ENCODE results near the gene TPM3. TPM values are rescaled to one million over a fixed set of nuclear protein-coding genes. Genes with fewer than 3 reads are reported as not detected.

The TPM3 gene
- total RNA-seq, 4 donors from 2014 or later, result 156 to 192 (median 181) TPM

DNA sequence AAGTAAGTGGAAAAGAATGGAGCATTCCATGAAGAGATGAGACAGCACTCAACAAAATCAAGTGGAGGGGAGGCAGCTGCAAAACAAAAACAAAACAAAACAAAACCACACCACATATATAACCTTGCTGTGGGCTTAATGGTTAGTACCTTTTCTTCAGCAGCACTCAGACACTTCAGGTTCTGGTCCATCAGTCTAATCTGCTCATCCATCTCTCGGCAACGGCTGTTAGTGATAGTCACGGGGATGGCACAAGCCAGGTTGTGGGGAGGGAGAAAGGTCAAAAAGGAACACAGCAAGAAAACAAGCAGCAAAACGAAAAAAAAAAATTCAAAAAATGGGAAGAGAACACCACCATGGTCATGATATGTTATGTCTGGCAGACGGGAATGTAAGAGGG, 20.0 kb downstream of the TPM3 start:
- TF ChIP-seq, protein P1, sequence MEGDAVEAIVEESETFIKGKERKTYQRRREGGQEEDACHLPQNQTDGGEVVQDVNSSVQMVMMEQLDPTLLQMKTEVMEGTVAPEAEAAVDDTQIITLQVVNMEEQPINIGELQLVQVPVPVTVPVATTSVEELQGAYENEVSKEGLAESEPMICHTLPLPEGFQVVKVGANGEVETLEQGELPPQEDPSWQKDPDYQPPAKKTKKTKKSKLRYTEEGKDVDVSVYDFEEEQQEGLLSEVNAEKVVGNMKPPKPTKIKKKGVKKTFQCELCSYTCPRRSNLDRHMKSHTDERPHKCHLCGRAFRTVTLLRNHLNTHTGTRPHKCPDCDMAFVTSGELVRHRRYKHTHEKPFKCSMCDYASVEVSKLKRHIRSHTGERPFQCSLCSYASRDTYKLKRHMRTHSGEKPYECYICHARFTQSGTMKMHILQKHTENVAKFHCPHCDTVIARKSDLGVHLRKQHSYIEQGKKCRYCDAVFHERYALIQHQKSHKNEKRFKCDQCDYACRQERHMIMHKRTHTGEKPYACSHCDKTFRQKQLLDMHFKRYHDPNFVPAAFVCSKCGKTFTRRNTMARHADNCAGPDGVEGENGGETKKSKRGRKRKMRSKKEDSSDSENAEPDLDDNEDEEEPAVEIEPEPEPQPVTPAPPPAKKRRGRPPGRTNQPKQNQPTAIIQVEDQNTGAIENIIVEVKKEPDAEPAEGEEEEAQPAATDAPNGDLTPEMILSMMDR (IDR thresholded peaks at IDR 0.05), result no peak
- no peak for TF ChIP-seq POLR2AphosphoS5 (IDR thresholded peaks at IDR 0.05)
- TF ChIP-seq POLR2A (IDR thresholded peaks at IDR 0.05), result no peak
- no peak for TF ChIP-seq EP300 (IDR thresholded peaks at IDR 0.05)
- Histone ChIP-seq H3K9me3 (no peaks in the 10 kb centered on the region), H3K27ac (no peak overlapping the region), H3K4me1 (peaks cover 11% of the 10 kb centered on the region), H3K36me3 (peaks cover 79% of the 10 kb centered on the region), H3K27me3 (no peaks in the 10 kb centered on the region), H3K4me3 (no peak overlapping the region)
- 90% methylated on average over 5 of the region's 5 CpGs for WGBS
- no peak for DNase-seq (ENCODE audit: low spot score in 2 of 2)

- Histone ChIP-seq H3K27me3 (no peaks in the 10 kb centered on the region), H3K36me3 (peaks cover 85% of the 10 kb centered on the region), H3K27ac (no peak overlapping the region), H3K9me3 (no peaks in the 10 kb centered on the region), H3K4me3 (no peak overlapping the region), H3K4me1 (peaks cover 5% of the 10 kb centered on the region)
- WGBS, result 92% methylated on average over 4 of the region's 4 CpGs
- TF ChIP-seq EP300 (IDR thresholded peaks at IDR 0.05) (no peak), POLR2A (IDR thresholded peaks at IDR 0.05) (no peak), POLR2AphosphoS5 (IDR thresholded peaks at IDR 0.05) (no peak)
- TF ChIP-seq, protein P1 (IDR thresholded peaks at IDR 0.05), result no peak
- DNase-seq (ENCODE audit: low spot score in 2 of 2), result no peak
Measured at GRCh38 chr1:154171223-154171583, 20.7 kb downstream of the TPM3 start.

GRCh38 chr1:154170547-154171222, 21.2 kb downstream of the TPM3 start:
- H3K9me3 ChIP-seq, result no peaks in the 10 kb centered on the region
- H3K27ac ChIP-seq, result no peak overlapping the region
- H3K4me1 ChIP-seq, result no peaks in the 10 kb centered on the region
- no peak for DNase-seq (ENCODE audit: low spot score in 2 of 2)
- no peak overlapping the region for H3K4me3 ChIP-seq
- no peaks in the 10 kb centered on the region for H3K27me3 ChIP-seq
- TF ChIP-seq POLR2A (IDR thresholded peaks at IDR 0.05), result no peak
- TF ChIP-seq EP300 (IDR thresholded peaks at IDR 0.05), result no peak
- TF ChIP-seq, protein P1 (IDR thresholded peaks at IDR 0.05), result no peak
- no peak for TF ChIP-seq POLR2AphosphoS5 (IDR thresholded peaks at IDR 0.05)
- peaks cover 91% of the 10 kb centered on the region for H3K36me3 ChIP-seq

DNA sequence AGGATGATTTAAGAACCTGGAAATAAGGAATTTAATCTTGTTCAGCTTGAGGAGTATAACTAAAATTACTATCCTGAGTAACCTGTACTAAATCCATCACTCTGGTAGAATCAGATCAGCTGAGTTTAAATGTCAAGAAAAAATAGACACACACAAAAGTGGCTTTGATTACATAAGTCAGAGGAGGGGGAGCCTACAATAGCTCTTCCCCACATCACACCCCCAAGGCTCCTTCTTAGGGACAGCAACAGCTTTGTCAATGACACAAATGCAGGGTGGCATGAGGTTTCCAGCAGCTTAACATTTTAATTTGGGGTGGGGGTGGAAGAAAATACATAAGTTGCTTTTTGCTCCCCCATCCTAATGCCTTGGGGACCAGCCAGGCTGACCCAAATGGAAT, 24.4 kb downstream of the TPM3 start:
- Histone ChIP-seq H3K4me3 (no peak overlapping the region), H3K27ac (no peak overlapping the region), H3K4me1 (no peaks in the 10 kb centered on the region), H3K27me3 (no peaks in the 10 kb centered on the region), H3K36me3 (peaks cover 100% of the 10 kb centered on the region), H3K9me3 (no peaks in the 10 kb centered on the region)
- TF ChIP-seq, protein P1 (IDR thresholded peaks at IDR 0.05), result no peak
- TF ChIP-seq POLR2AphosphoS5 (IDR thresholded peaks at IDR 0.05), result no peak
- no peak for TF ChIP-seq POLR2A (IDR thresholded peaks at IDR 0.05)
- no peak for TF ChIP-seq EP300 (IDR thresholded peaks at IDR 0.05)
- no peak for DNase-seq (ENCODE audit: low spot score in 2 of 2)

GRCh38 chr1:154166207-154166606, 25.7 kb downstream of the TPM3 start:
- DNase-seq (ENCODE audit: low spot score in 2 of 2), result no peak
- Histone ChIP-seq H3K27ac (no peak overlapping the region), H3K9me3 (no peaks in the 10 kb centered on the region), H3K4me1 (no peaks in the 10 kb centered on the region), H3K36me3 (peaks cover 97% of the 10 kb centered on the region), H3K4me3 (no peak overlapping the region), H3K27me3 (no peaks in the 10 kb centered on the region)
- 100% methylated on average over 1 of the region's 1 CpG for whole genome bisulfite sequencing
- TF ChIP-seq, protein P1 (IDR thresholded peaks at IDR 0.05), result no peak
